Colonic mucosa (tissue), 4 donors: Measurements from ENCODE around the gene LENG1. TPM values are rescaled to one million over a fixed set of nuclear protein-coding genes. Genes with fewer than 3 reads are reported as not detected.
"Not testable (repeated sequence)": the region's sequence is repeated elsewhere in the genome, so short reads cannot be mapped to it uniquely, and the experiment has no call there.

Experiments used
- DNase-seq: peaks from one replicate; pipeline ENCODE4 v3.0.0-alpha.2; 2020
- H3K27ac ChIP-seq: fragments of 200-600 bp; one replicate; pipeline ENCODE4 v1.8.0; 2021
- H3K27me3 ChIP-seq: fragments of 200-600 bp; one replicate; pipeline ENCODE4 v1.8.0; 2021
- H3K36me3 ChIP-seq: fragments of 200-600 bp; one replicate; pipeline ENCODE4 v1.8.0; 2021
- H3K4me1 ChIP-seq: fragments of 200-600 bp; one replicate; pipeline ENCODE4 v1.8.0; 2021; ENCODE audit warnings: mild to moderate bottlenecking
- H3K4me3 ChIP-seq: fragments of 200-600 bp; one replicate; pipeline ENCODE4 v1.8.0; 2021
- H3K9ac ChIP-seq, 2 donors: one replicate each; pipeline ENCODE4 v1.7.0; 2013; ENCODE audit warnings: control low read depth in 2 of 2, low read depth in 2 of 2, low read length in 2 of 2
- H3K9me3 ChIP-seq: fragments of 200-600 bp; one replicate; pipeline ENCODE4 v1.8.0; 2021
- CTCF ChIP-seq: fragments of 200-600 bp; IDR thresholded peaks from one replicate; pipeline ENCODE4 v1.8.0; 2022; ENCODE audit warnings: antibody characterized with exemption, mild to moderate bottlenecking
- intact Hi-C: fragments of 100-400 bp; cut with DNase I; formaldehyde crosslinking; loops from one replicate; pipeline ENCODE4 v1.14.1; 2022
- total RNA-seq, 2 donors: library from RNA; stranded (reverse); fragmentation: NEBNext Ultra II Directional in 1 of 2; extraction: Animal tissue kit (Norgen Biotek cat#: 25700) in 1 of 2; gene quantifications; one replicate each; pipeline ENCODE4 v1.2.1, GENCODE V29; 2021
- donor health status: healthy.
- donor health status: DM: no; HTN: no; CAD: no.
- donor health status: DM: no; HTN: no; CAD: no.

LENG1 gene
- total RNA-seq, 2 donors from 2014 or later = 6.2 to 8.1 TPM

GRCh38 chr19:54199401-54199800 is 39.9 kb upstream of the LENG1 start:
- peaks cover 7% of the 10 kb centered on the region for H3K36me3 ChIP-seq
- intact Hi-C loops = no loop called here
- no peaks in the 10 kb centered on the region for H3K27me3 ChIP-seq
- no peak overlapping the region for H3K4me3 ChIP-seq
- TF ChIP-seq CTCF = no peak
- peaks cover 18% of the 10 kb centered on the region for H3K4me1 ChIP-seq
- no peak for DNase-seq
- no peak overlapping the region for H3K9ac ChIP-seq
- H3K9me3 ChIP-seq = no peaks in the 10 kb centered on the region
- no peak overlapping the region for H3K27ac ChIP-seq

DNA sequence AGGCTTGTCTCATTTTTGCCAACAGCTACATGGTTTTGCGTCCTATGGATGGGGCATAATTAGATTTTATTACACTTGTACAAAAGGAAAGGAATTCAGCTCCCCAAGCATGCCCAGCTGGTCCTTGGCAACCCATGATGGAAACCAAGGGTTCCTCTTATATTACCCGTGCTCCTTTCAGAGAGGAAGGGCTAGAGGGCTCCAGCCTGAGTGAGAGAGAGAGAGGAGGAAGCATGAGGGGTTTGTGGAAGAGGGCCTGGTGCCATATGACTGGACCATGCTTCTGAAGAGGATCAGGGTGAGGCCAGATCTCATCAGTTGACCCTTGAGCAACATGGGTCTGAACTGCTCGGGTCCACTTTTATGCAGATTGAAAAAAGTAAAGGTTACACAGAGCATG is 37.6 kb upstream of the LENG1 start:
- Histone ChIP-seq H3K9ac (no peak overlapping the region), H3K4me1 (peaks cover 8% of the 10 kb centered on the region), H3K9me3 (no peaks in the 10 kb centered on the region), H3K36me3 (peaks cover 2% of the 10 kb centered on the region), H3K27ac (no peak overlapping the region), H3K4me3 (no peak overlapping the region), H3K27me3 (no peaks in the 10 kb centered on the region)
- no peak for DNase-seq
- intact Hi-C loops = no loop called here
- no peak for TF ChIP-seq CTCF

GRCh38 chr19:54196536-54196935 is 37.0 kb upstream of the LENG1 start:
- DNase-seq = no peak
- Histone ChIP-seq H3K27ac (no peak overlapping the region), H3K4me3 (no peak overlapping the region), H3K4me1 (peaks cover 8% of the 10 kb centered on the region), H3K9me3 (no peaks in the 10 kb centered on the region), H3K9ac (no peak overlapping the region), H3K27me3 (no peaks in the 10 kb centered on the region), H3K36me3 (no peaks in the 10 kb centered on the region)
- TF ChIP-seq CTCF = no peak
- intact Hi-C loops = no loop called here

GRCh38 chr19:54194463-54194862 is 34.9 kb upstream of the LENG1 start:
- H3K4me3 ChIP-seq = not testable (repeated sequence)

GRCh38 chr19:54193011-54193410 is 33.5 kb upstream of the LENG1 start:
- H3K4me1 ChIP-seq = peaks cover 7% of the 10 kb centered on the region
- H3K27me3 ChIP-seq = no peaks in the 10 kb centered on the region
- no peak overlapping the region for H3K27ac ChIP-seq
- intact Hi-C loops = no loop called here
- no peak for TF ChIP-seq CTCF
- DNase-seq = no peak
- H3K36me3 ChIP-seq = no peaks in the 10 kb centered on the region
- H3K4me3 ChIP-seq = no peak overlapping the region
- H3K9ac ChIP-seq = no peak overlapping the region
- H3K9me3 ChIP-seq = no peaks in the 10 kb centered on the region

More at GRCh38 chr19:54194463-54194862, 34.9 kb upstream of the LENG1 start:
- DNase-seq, intact Hi-C loops, H3K36me3 ChIP-seq, H3K9me3 ChIP-seq, H3K27ac ChIP-seq, H3K4me1 ChIP-seq, H3K9ac ChIP-seq, H3K27me3 ChIP-seq: not testable (repeated sequence)

DNA sequence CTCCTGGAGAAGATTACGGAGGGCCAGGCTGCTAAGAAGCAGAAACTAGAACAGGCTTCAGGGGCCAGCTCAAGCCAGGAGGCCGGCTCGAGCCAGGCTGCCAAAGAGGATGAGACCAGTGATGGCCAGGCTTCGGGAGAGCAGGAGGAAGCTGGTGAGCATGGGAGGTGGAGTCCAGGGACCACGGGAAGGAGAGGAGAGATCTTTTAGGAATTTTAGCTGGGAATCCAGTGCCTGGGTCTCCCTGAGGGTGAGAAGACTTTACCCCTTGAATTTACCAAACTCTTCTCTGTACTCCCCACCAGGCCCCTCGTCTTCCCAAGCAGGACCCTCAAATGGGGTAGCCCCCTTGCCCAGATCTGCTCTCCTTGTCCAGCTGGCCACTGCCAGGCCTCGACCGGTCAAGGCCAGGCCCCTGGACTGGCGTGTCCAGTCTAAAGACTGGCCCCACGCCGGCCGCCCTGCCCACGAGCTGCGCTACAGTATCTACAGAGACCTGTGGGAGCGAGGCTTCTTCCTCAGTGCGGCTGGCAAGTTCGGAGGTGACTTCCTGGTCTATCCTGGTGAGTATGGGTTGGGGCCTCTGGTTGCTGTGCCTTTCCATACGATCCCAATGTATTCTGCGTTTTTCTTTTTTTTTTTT is 32.4 kb upstream of the LENG1 start:
- H3K27me3 ChIP-seq = no peaks in the 10 kb centered on the region
- peak overlapping the region; percentile 60 for H3K4me3 ChIP-seq
- H3K27ac ChIP-seq = peak overlapping the region; percentile 99
- H3K9me3 ChIP-seq = no peaks in the 10 kb centered on the region
- TF ChIP-seq CTCF = no peak
- intact Hi-C loops = no loop called here
- DNase-seq = no peak
- peak overlapping the region; percentile 95 to 96 for H3K9ac ChIP-seq
- H3K36me3 ChIP-seq = no peaks in the 10 kb centered on the region
- H3K4me1 ChIP-seq = peaks cover 13% of the 10 kb centered on the region
